GM23338 (cell line): ENCODE results near the gene ALG9. TPM values are rescaled to one million over a fixed set of nuclear protein-coding genes. Genes with fewer than 3 reads are reported as not detected.

Source experiments
- ATAC-seq: fragments of 200-7000 bp; cut with Tn5 transposase; 3 replicates; pipeline ENCODE4 v1.9.1; 2020
- DNase-seq: peaks from one replicate; pipeline ENCODE4 v3.0.0-alpha.2; 2015; ENCODE audit warnings: low spot score
- H2AFZ ChIP-seq: fragments of 200-600 bp; sonication (generic); 2 replicates; pipeline ENCODE4 v1.8.0; 2016; ENCODE audit warnings: antibody characterized with exemption, mild to moderate bottlenecking, moderate library complexity
- H3F3A ChIP-seq: fragments of 200-600 bp; sonication (generic); replicated peaks from 2 replicates; pipeline ENCODE4 v1.8.0; 2017; ENCODE audit warnings: antibody characterized with exemption, mixed run types, low read depth
- H3K27ac ChIP-seq: fragments of 200-600 bp; sonication (generic); 2 replicates; pipeline ENCODE4 v1.6.1; 2016; ENCODE audit warnings: low read depth
- H3K27me3 ChIP-seq: fragments of 200-600 bp; sonication (generic); 2 replicates; pipeline ENCODE4 v1.8.0; 2016; ENCODE audit warnings: mild to moderate bottlenecking, mixed run types, moderate library complexity; ENCODE audit not compliant: insufficient read depth
- H3K36me3 ChIP-seq: fragments of 200-600 bp; sonication (generic); 2 replicates; pipeline ENCODE4 v1.8.0; 2016; ENCODE audit warnings: mild to moderate bottlenecking; ENCODE audit not compliant: insufficient read depth
- H3K4me1 ChIP-seq: fragments of 200-600 bp; sonication (generic); 2 replicates; pipeline ENCODE4 v1.8.0; 2016; ENCODE audit warnings: mild to moderate bottlenecking, moderate library complexity; ENCODE audit not compliant: insufficient read depth
- H3K4me2 ChIP-seq: fragments of 200-600 bp; sonication (generic); 2 replicates; pipeline ENCODE4 v1.7.1; 2017; ENCODE audit warnings: mixed run types
- H3K4me3 ChIP-seq: fragments of 200-600 bp; sonication (generic); 2 replicates; pipeline ENCODE4 v1.6.1; 2016; ENCODE audit warnings: mixed run types
- H3K79me2 ChIP-seq: fragments of 200-600 bp; sonication (generic); replicated peaks from 2 replicates; pipeline ENCODE4 v1.8.0; 2017; ENCODE audit warnings: mild to moderate bottlenecking; ENCODE audit not compliant: insufficient read depth
- H3K9me2 ChIP-seq: fragments of 200-600 bp; sonication (generic); 2 replicates; pipeline ENCODE4 v1.8.0; 2017; ENCODE audit not compliant: insufficient read depth
- H4K20me1 ChIP-seq: fragments of 200-600 bp; sonication (generic); replicated peaks from 2 replicates; pipeline ENCODE4 v1.8.0; 2017; ENCODE audit warnings: mild to moderate bottlenecking; ENCODE audit not compliant: insufficient read depth
- H3K27ac Mint-ChIP-seq: 2 replicates; pipeline ENCODE4 v1.8.0; 2020; ENCODE audit warnings: inconsistent platforms, mild to moderate bottlenecking, moderate library complexity, mixed read lengths
- H3K27me3 Mint-ChIP-seq: 3 replicates; pipeline ENCODE4 v1.8.0; 2022; ENCODE audit warnings: low read depth, mild to moderate bottlenecking, moderate library complexity, mixed read lengths, inconsistent platforms; ENCODE audit not compliant: insufficient read depth, poor library complexity
- H3K36me3 Mint-ChIP-seq: 3 replicates; pipeline ENCODE4 v1.8.0; 2021; ENCODE audit warnings: low read depth, mild to moderate bottlenecking, inconsistent platforms, moderate library complexity, mixed read lengths
- H3K4me1 Mint-ChIP-seq: 3 replicates; pipeline ENCODE4 v1.8.0; 2020; ENCODE audit warnings: mild to moderate bottlenecking, inconsistent platforms, mixed read lengths
- H3K4me3 Mint-ChIP-seq: 3 replicates; pipeline ENCODE4 v1.8.0; 2021; ENCODE audit warnings: moderate library complexity, mild to moderate bottlenecking, inconsistent platforms, mixed read lengths
- H3K9me3 Mint-ChIP-seq: 3 replicates; pipeline ENCODE4 v1.8.0; 2020; ENCODE audit warnings: moderate library complexity, mild to moderate bottlenecking, inconsistent platforms, mixed read lengths
- CREB1 ChIP-seq: fragments of 250-450 bp; sonication (Bioruptor Pico); IDR thresholded peaks from 2 replicates; pipeline ENCODE4 v1.5.0; 2020; ENCODE audit warnings: low read depth, mild to moderate bottlenecking, moderate library complexity
- EZH2 ChIP-seq: fragments of 200-600 bp; sonication (generic); IDR thresholded peaks from one replicate; pipeline ENCODE4 v1.8.0; 2017; ENCODE audit warnings: antibody characterized with exemption, mild to moderate bottlenecking, low read depth; ENCODE audit not compliant: unreplicated experiment
- EZH2phosphoT487 ChIP-seq: fragments of 200-600 bp; sonication (generic); IDR thresholded peaks from one replicate; pipeline ENCODE4 v1.8.1; 2018; ENCODE audit warnings: antibody characterized with exemption; ENCODE audit not compliant: unreplicated experiment
- JUNB ChIP-seq: IDR thresholded peaks from one replicate; pipeline ENCODE4 v1.6.1; 2016; ENCODE audit warnings: antibody characterized with exemption; ENCODE audit not compliant: unreplicated experiment
- NANOG ChIP-seq: IDR thresholded peaks from 2 replicates; pipeline ENCODE4 v1.6.1; 2016; ENCODE audit warnings: antibody characterized with exemption, borderline replicate concordance
- POLR2AphosphoS5 ChIP-seq: IDR thresholded peaks from 2 replicates; pipeline ENCODE4 v1.6.1; 2016; ENCODE audit warnings: antibody characterized with exemption, low read depth
- STAT1 ChIP-seq: IDR thresholded peaks from one replicate; pipeline ENCODE4 v1.6.1; 2016; ENCODE audit warnings: antibody characterized with exemption; ENCODE audit not compliant: unreplicated experiment
- ZNF114 ChIP-seq: fragments of 250-450 bp; sonication (Bioruptor Pico); IDR thresholded peaks from 2 replicates; pipeline ENCODE4 v1.5.0; 2020; ENCODE audit warnings: mild to moderate bottlenecking, moderate library complexity
- ZNF331 ChIP-seq: fragments of 250-450 bp; sonication (Bioruptor Pico); IDR thresholded peaks from 2 replicates; pipeline ENCODE4 v1.5.0; 2020; ENCODE audit warnings: low read depth, mild to moderate bottlenecking, moderate library complexity
- polyA plus RNA-seq: library from polyadenylated mRNA; unstranded; fragments of >200 nt; fragmentation: Nextera tagmentation; extraction: Ambion mirVana; gene quantifications from 2 replicates; pipeline ENCODE4 v1.2.1, GENCODE V29; 2016
- total RNA-seq: library from RNA; depleted of rRNA; stranded (reverse); fragments of >200 nt; shearing (Covaris generic); gene quantifications from 2 replicates; pipeline ENCODE4 v1.2.3, GENCODE V29; 2014
- TF ChIP-seq, protein P1 (sequence below): IDR thresholded peaks from one replicate; pipeline ENCODE4 v1.6.1; 2018; ENCODE audit warnings: antibody characterized with exemption; ENCODE audit not compliant: unreplicated experiment
- TF ChIP-seq, protein P2 (sequence below): fragments of 250-450 bp; sonication (Bioruptor Pico); IDR thresholded peaks from 2 replicates; pipeline ENCODE4 v1.5.0; 2020; ENCODE audit warnings: mild to moderate bottlenecking, moderate library complexity
- TF ChIP-seq, protein P3 (sequence below): IDR thresholded peaks from 2 replicates; pipeline ENCODE4 v1.6.1; 2016; ENCODE audit warnings: antibody characterized with exemption
- TF ChIP-seq, protein P4 (sequence below), 2 experiments: fragments of 200-600 bp in 1 of 2; sonication (generic) in 1 of 2; conservative IDR thresholded peaks; 2 replicates each; pipeline versions ENCODE4 v1.5.1 to v1.6.1; 2016 to 2017; ENCODE audit warnings: antibody characterized with exemption in 2 of 2, low read depth in 2 of 2, mild to moderate bottlenecking in 2 of 2, moderate library complexity in 1 of 2

Gene ALG9
- total and polyA plus RNA-seq, 2 experiments from 2014 or later, result 25.4 to 31.1 TPM

DNA sequence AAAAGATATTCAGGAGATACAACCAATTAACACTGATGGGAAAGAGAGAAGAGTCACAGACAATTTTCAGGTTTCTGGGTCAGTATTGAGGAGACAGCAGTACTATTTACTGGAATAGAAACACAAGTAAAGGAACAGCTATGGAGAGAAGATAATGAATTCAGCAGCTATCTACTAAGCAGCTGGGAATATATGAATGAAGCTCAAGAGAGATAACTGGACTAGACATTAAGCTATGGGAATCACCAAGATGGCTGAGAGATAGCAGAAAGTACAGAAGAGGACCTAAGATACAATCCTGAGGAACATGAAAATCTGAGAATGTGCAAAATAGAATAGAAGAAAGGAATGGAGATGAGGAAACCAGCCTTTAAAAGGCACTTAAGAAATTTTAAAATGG is 15.9 kb downstream of the ALG9 start:
- no peak overlapping the region for H2AFZ ChIP-seq
- no peak overlapping the region for H3K27ac Mint-ChIP-seq
- DNase-seq, result no peak
- no peak for TF ChIP-seq STAT1
- no peak for TF ChIP-seq CREB1 (CRISPR knock-in tag)
- TF ChIP-seq, protein P1, sequence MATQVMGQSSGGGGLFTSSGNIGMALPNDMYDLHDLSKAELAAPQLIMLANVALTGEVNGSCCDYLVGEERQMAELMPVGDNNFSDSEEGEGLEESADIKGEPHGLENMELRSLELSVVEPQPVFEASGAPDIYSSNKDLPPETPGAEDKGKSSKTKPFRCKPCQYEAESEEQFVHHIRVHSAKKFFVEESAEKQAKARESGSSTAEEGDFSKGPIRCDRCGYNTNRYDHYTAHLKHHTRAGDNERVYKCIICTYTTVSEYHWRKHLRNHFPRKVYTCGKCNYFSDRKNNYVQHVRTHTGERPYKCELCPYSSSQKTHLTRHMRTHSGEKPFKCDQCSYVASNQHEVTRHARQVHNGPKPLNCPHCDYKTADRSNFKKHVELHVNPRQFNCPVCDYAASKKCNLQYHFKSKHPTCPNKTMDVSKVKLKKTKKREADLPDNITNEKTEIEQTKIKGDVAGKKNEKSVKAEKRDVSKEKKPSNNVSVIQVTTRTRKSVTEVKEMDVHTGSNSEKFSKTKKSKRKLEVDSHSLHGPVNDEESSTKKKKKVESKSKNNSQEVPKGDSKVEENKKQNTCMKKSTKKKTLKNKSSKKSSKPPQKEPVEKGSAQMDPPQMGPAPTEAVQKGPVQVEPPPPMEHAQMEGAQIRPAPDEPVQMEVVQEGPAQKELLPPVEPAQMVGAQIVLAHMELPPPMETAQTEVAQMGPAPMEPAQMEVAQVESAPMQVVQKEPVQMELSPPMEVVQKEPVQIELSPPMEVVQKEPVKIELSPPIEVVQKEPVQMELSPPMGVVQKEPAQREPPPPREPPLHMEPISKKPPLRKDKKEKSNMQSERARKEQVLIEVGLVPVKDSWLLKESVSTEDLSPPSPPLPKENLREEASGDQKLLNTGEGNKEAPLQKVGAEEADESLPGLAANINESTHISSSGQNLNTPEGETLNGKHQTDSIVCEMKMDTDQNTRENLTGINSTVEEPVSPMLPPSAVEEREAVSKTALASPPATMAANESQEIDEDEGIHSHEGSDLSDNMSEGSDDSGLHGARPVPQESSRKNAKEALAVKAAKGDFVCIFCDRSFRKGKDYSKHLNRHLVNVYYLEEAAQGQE, result no peak
- no peak for TF ChIP-seq JUNB
- TF ChIP-seq EZH2phosphoT487, result no peak
- no peak for TF ChIP-seq POLR2AphosphoS5
- TF ChIP-seq, protein P2, sequence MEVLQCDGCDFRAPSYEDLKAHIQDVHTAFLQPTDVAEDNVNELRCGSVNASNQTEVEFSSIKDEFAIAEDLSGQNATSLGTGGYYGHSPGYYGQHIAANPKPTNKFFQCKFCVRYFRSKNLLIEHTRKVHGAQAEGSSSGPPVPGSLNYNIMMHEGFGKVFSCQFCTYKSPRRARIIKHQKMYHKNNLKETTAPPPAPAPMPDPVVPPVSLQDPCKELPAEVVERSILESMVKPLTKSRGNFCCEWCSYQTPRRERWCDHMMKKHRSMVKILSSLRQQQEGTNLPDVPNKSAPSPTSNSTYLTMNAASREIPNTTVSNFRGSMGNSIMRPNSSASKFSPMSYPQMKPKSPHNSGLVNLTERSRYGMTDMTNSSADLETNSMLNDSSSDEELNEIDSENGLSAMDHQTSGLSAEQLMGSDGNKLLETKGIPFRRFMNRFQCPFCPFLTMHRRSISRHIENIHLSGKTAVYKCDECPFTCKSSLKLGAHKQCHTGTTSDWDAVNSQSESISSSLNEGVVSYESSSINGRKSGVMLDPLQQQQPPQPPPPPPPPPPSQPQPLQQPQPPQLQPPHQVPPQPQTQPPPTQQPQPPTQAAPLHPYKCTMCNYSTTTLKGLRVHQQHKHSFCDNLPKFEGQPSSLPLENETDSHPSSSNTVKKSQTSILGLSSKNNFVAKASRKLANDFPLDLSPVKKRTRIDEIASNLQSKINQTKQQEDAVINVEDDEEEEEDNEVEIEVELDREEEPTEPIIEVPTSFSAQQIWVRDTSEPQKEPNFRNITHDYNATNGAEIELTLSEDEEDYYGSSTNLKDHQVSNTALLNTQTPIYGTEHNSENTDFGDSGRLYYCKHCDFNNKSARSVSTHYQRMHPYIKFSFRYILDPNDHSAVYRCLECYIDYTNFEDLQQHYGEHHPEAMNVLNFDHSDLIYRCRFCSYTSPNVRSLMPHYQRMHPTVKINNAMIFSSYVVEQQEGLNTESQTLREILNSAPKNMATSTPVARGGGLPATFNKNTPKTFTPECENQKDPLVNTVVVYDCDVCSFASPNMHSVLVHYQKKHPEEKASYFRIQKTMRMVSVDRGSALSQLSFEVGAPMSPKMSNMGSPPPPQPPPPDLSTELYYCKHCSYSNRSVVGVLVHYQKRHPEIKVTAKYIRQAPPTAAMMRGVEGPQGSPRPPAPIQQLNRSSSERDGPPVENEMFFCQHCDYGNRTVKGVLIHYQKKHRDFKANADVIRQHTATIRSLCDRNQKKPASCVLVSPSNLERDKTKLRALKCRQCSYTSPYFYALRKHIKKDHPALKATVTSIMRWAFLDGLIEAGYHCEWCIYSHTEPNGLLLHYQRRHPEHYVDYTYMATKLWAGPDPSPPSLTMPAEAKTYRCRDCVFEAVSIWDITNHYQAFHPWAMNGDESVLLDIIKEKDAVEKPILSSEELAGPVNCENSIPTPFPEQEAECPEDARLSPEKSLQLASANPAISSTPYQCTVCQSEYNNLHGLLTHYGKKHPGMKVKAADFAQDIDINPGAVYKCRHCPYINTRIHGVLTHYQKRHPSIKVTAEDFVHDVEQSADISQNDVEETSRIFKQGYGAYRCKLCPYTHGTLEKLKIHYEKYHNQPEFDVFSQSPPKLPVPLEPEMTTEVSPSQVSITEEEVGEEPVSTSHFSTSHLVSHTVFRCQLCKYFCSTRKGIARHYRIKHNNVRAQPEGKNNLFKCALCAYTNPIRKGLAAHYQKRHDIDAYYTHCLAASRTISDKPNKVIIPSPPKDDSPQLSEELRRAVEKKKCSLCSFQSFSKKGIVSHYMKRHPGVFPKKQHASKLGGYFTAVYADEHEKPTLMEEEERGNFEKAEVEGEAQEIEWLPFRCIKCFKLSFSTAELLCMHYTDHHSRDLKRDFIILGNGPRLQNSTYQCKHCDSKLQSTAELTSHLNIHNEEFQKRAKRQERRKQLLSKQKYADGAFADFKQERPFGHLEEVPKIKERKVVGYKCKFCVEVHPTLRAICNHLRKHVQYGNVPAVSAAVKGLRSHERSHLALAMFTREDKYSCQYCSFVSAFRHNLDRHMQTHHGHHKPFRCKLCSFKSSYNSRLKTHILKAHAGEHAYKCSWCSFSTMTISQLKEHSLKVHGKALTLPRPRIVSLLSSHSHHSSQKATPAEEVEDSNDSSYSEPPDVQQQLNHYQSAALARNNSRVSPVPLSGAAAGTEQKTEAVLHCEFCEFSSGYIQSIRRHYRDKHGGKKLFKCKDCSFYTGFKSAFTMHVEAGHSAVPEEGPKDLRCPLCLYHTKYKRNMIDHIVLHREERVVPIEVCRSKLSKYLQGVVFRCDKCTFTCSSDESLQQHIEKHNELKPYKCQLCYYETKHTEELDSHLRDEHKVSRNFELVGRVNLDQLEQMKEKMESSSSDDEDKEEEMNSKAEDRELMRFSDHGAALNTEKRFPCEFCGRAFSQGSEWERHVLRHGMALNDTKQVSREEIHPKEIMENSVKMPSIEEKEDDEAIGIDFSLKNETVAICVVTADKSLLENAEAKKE (CRISPR knock-in tag), result no peak
- TF ChIP-seq EZH2, result no peak
- TF ChIP-seq, protein P3, sequence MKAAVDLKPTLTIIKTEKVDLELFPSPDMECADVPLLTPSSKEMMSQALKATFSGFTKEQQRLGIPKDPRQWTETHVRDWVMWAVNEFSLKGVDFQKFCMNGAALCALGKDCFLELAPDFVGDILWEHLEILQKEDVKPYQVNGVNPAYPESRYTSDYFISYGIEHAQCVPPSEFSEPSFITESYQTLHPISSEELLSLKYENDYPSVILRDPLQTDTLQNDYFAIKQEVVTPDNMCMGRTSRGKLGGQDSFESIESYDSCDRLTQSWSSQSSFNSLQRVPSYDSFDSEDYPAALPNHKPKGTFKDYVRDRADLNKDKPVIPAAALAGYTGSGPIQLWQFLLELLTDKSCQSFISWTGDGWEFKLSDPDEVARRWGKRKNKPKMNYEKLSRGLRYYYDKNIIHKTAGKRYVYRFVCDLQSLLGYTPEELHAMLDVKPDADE, result no peak
- TF ChIP-seq ZNF331, result no peak
- no peak for TF ChIP-seq ZNF114 (CRISPR knock-in tag)
- TF ChIP-seq, protein P4, sequence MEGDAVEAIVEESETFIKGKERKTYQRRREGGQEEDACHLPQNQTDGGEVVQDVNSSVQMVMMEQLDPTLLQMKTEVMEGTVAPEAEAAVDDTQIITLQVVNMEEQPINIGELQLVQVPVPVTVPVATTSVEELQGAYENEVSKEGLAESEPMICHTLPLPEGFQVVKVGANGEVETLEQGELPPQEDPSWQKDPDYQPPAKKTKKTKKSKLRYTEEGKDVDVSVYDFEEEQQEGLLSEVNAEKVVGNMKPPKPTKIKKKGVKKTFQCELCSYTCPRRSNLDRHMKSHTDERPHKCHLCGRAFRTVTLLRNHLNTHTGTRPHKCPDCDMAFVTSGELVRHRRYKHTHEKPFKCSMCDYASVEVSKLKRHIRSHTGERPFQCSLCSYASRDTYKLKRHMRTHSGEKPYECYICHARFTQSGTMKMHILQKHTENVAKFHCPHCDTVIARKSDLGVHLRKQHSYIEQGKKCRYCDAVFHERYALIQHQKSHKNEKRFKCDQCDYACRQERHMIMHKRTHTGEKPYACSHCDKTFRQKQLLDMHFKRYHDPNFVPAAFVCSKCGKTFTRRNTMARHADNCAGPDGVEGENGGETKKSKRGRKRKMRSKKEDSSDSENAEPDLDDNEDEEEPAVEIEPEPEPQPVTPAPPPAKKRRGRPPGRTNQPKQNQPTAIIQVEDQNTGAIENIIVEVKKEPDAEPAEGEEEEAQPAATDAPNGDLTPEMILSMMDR (conservative IDR thresholded peaks at IDR 0.05; ENCODE audit: low read depth in 2 of 2), result no peak
- TF ChIP-seq NANOG, result no peak
- H3K27ac ChIP-seq, result no peak overlapping the region
- no peaks in the 10 kb centered on the region for H3K4me1 ChIP-seq
- no peaks in the 10 kb centered on the region for H3F3A ChIP-seq
- no peaks in the 10 kb centered on the region for H3K27me3 ChIP-seq
- H3K79me2 ChIP-seq, result no peaks in the 10 kb centered on the region
- H3K4me2 ChIP-seq, result no peak overlapping the region
- no peaks in the 10 kb centered on the region for H3K9me3 Mint-ChIP-seq
- H3K36me3 ChIP-seq, result peaks cover 3% of the 10 kb centered on the region; the same call in 1 of the 2 replicates
- peaks cover 4% of the 10 kb centered on the region; the same call in 1 of the 3 replicates for H3K36me3 Mint-ChIP-seq
- no peak overlapping the region for H3K4me3 Mint-ChIP-seq
- no peak overlapping the region for H3K4me3 ChIP-seq
- H4K20me1 ChIP-seq, result no peaks in the 10 kb centered on the region
- H3K27me3 Mint-ChIP-seq, result no peaks in the 10 kb centered on the region
- no peaks in the 10 kb centered on the region for H3K9me2 ChIP-seq
- no peak for ATAC-seq
- no peaks in the 10 kb centered on the region for H3K4me1 Mint-ChIP-seq
